Lower leg skin (tissue), 4 donors: ENCODE data around the gene GLRA1. TPM values are rescaled to one million over a fixed set of nuclear protein-coding genes. Genes with fewer than 3 reads are reported as not detected.

ENCODE experiments used
- DNase-seq, 2 donors: peaks; one replicate each; pipeline ENCODE4 v3.0.0-alpha.2; 2019; ENCODE audit warnings: low spot score in 2 of 2
- H3K4me3 ChIP-seq: fragments of 200-600 bp; sonication (generic); 2 replicates; pipeline ENCODE4 v1.5.1; 2017; ENCODE audit warnings: mild to moderate bottlenecking, low read depth; ENCODE audit not compliant: poor library complexity, severe bottlenecking
- CTCF ChIP-seq, 3 donors: fragments of 450-650 bp; IDR thresholded peaks; one replicate each; pipeline ENCODE4 v1.5.1; 2016; ENCODE audit warnings: antibody characterized with exemption in 3 of 3, mild to moderate bottlenecking in 3 of 3, moderate library complexity in 2 of 3
- POLR2A ChIP-seq, 2 donors: fragments of 450-650 bp; IDR thresholded peaks; one replicate each; pipeline ENCODE4 v1.6.1; 2016 to 2017; ENCODE audit warnings: antibody characterized with exemption in 2 of 2, mild to moderate bottlenecking in 1 of 2, moderate library complexity in 1 of 2
- WGBS, 2 donors: methylation state at CpG; one replicate each; pipeline ENCODE4 v1.1.5; 2018; 5-methylcytosine and 5-hydroxymethylcytosine counted together
- intact Hi-C: fragments of 100-400 bp; cut with DNase I; formaldehyde crosslinking; loops from one replicate; pipeline ENCODE4 v1.15.0; 2023; ENCODE audit warnings: low total_unique reads
- total RNA-seq, 4 donors: library from RNA; depleted of rRNA; stranded (reverse); fragments of >200 nt; gene quantifications; one replicate each; pipeline ENCODE4 v1.1.0, GENCODE V29; 2016

The GLRA1 gene
- total RNA-seq, 4 donors from 2014 or later = not detected

- TF ChIP-seq CTCF (IDR thresholded peaks at IDR 0.05) = no peak
- no peak for TF ChIP-seq POLR2A (IDR thresholded peaks at IDR 0.05)
- no peak overlapping the region for H3K4me3 ChIP-seq
- no peak for DNase-seq
- intact Hi-C loops = no loop called here
- 70 to 75% methylated on average over 5 of the region's 5 CpGs for WGBS, 2 donors
These were observed 25.2 kb upstream of the GLRA1 start for GRCh38 chr5:151949701-151950308.

DNA sequence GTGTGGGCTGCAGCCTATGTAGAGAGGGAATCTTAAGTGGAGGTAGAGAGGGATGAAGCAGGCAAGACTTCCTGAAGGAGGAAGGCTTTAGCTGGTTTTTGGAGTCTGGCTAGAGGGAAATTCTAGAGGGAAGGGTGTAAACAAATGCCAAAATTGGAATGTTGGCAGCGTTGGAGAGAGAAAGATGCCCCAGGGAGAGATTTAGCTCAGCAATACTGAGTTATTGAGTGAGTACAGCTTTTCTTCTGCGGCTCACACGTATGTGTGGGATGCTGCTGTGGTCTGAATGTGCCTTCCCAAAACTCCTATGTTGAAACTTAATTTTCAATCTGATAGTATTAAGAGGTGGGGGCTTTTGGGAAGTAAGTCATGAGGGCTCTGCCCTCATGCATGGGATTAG, 24.5 kb upstream of the GLRA1 start:
- 24 to 27% methylated on average over 3 of the region's 3 CpGs for WGBS, 2 donors
- DNase-seq = no peak

GRCh38 chr5:151947931-151948608, 23.4 kb upstream of the GLRA1 start:
- no peak for TF ChIP-seq CTCF (IDR thresholded peaks at IDR 0.05)
- no peak for TF ChIP-seq POLR2A (IDR thresholded peaks at IDR 0.05)
- WGBS, 2 donors = 48 to 55% methylated on average over 5 of the region's 5 CpGs
- no peak for DNase-seq
- intact Hi-C loops = no loop called here
- H3K4me3 ChIP-seq = no peak overlapping the region

More for the DNA sequence above, 24.5 kb upstream of the GLRA1 start:
- no peak for TF ChIP-seq POLR2A (IDR thresholded peaks at IDR 0.05)
- TF ChIP-seq CTCF (IDR thresholded peaks at IDR 0.05) = no peak
- intact Hi-C loops = no loop called here
- H3K4me3 ChIP-seq = no peak overlapping the region

DNA sequence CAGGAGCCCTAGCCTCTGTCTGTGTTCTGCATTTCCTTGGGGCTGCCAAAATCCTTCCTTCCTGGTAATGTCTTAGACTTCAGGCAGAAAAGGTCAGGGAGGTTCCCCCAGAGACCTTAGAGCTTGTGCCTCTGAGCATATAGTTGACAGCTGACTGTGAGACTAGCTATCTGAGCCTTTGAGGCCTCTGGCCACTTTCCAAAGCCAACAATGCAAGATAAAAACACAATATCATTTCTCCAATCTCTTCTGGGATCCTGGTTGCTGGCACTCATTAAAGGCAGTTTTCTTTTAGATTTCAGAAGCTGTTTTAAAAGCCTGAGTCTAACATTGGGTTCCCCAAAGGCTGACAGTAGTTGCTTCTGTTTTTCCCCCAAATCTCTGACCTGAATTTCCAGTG, 13.2 kb upstream of the GLRA1 start:
- TF ChIP-seq POLR2A (IDR thresholded peaks at IDR 0.05) (no peak), CTCF (IDR thresholded peaks at IDR 0.05) (no peak)
- DNase-seq = no peak
- H3K4me3 ChIP-seq = no peak overlapping the region
- intact Hi-C loops = no loop called here

DNA sequence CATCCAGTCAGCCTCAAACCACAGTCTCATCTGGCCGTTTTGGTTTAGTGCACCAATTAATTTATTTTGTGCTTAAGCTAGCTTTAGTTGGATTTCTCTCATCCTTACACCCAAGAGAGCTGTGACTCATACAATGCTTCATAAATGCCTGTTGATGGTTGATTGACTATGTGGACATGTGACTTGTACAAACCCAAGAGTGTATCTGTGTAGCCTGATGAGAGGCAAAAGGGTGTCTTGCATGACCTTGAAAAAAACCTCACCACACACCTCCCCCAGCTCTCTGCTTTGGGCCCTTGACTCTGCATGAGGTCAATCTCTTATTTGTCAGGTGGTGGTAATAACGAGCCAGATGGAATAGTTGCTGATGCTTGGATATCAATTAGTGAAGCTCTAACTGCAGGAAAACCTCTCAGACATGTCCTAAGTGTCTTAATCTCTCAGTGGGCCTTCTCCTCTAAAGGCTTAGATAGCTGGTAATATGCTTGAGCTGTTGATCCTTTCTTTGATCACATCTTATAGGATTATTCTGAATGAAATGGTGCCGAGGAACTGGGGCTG, 10.6 kb upstream of the GLRA1 start:
- no peak overlapping the region for H3K4me3 ChIP-seq
- TF ChIP-seq CTCF (IDR thresholded peaks at IDR 0.05) (no peak), POLR2A (IDR thresholded peaks at IDR 0.05) (no peak)
- intact Hi-C loops = no loop called here
- DNase-seq = no peak
- WGBS, 2 donors = 51 to 54% methylated on average over 3 of the region's 3 CpGs
